ENCODE results near the gene CCDC69. TPM values are rescaled to one million over a fixed set of nuclear protein-coding genes. Genes with fewer than 3 reads are reported as not detected.

The CCDC69 gene
- polyA plus RNA-seq, 2 of the 4 experiments (the other 2 are of a cell fraction), result 2.9 to 3.0 TPM

DNA sequence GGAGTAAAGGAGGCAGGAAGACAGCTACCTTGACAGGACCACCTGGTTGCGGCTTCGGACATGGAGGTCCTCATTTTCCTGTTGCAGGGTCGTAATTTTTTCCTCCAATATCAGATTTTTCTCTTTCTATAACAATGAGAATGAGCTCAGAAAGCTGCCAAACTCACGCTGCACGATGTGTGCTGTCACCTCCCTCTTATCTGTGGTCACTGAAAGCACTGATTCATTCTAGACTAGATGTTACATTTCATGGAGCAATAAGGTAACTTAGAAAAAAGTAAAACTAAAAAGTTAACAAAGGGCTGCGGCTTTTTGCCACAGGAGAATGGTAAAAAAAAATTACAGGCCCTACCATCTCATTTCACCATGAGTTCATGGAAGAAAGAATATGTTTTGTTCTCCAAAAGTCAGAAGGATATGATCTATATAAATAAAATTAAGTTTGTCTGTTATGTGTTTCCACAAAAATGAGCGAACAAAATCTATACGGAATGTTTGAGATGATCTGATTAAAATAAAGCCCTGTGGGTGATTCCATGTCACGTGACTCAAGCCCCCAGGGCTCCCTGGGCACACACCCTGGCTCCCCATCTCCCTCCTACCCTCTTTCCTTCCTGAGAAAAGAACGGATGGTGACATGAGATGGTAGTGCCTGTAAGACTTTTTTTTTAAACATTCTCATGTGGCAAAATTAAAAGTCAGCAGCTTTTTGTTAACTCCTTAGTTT lies 39.4 kb downstream of the CCDC69 start (continued):
- TF ChIP-seq, protein P1, sequence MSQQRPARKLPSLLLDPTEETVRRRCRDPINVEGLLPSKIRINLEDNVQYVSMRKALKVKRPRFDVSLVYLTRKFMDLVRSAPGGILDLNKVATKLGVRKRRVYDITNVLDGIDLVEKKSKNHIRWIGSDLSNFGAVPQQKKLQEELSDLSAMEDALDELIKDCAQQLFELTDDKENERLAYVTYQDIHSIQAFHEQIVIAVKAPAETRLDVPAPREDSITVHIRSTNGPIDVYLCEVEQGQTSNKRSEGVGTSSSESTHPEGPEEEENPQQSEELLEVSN (IDR thresholded peaks at IDR 0.05; ENCODE audit: borderline replicate concordance, low read depth), result no peak
- TF ChIP-seq, protein P2, sequence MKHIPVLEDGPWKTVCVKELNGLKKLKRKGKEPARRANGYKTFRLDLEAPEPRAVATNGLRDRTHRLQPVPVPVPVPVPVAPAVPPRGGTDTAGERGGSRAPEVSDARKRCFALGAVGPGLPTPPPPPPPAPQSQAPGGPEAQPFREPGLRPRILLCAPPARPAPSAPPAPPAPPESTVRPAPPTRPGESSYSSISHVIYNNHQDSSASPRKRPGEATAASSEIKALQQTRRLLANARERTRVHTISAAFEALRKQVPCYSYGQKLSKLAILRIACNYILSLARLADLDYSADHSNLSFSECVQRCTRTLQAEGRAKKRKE (CRISPR knock-in tag; IDR thresholded peaks at IDR 0.05; ENCODE audit: low read depth), result no peak

DNA sequence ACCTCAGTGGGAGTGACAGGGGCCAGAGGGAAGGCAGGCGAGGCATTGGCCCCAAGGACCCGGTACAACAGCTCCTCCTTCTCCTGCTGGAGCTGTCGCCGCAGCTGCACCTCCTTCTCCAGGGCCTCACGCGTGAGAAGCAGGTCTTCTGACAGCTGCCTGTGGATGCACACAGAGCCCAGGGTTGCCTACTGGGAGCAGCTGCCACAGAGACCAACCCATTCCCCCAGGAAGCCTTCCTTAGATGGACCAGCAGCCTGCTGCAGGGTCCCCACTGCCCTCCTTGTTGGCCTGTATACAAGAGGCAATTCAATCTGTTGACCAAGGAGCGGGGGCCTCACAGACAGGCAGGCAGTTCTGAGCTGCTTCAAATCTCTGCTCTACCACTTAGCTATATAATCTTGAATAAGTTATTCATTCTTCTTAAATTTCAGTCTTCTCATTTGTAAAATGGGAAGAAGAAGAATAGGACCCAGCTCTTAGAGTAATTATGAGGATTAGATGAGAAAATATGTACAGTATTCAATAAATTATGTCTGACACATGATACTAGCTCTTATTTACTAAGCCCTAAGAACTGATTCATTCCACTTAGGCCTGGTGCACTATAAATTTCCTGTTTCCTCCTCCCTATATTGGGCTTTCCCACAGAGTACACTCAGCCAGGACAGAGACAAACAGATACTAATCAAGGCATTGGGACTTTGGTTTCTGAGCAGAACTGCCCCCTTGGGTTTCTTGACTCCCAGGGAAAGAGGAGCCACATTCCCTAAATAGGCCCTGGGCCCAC lies 40.2 kb downstream of the CCDC69 start:
- H3K4me2 ChIP-seq, result no peak overlapping the region
- H3K27ac ChIP-seq, result no peak overlapping the region
- POLR2A ChIA-PET, result no interaction called here
- DNase-seq (ENCODE audit: low read depth in 1 of 2, low spot score in 1 of 2) (no peak), FAIRE-seq (no peak), ATAC-seq (no peak)
- no peak overlapping the region for H3K4me3 ChIP-seq
- TF ChIP-seq RNF2 (IDR thresholded peaks at IDR 0.05; ENCODE audit: borderline replicate concordance, low read depth) (no peak), HMGXB4 (CRISPR knock-in tag; IDR thresholded peaks at IDR 0.05; ENCODE audit: borderline replicate concordance) (no peak), CHD4 (IDR thresholded peaks at IDR 0.05; ENCODE audit: borderline replicate concordance) (no peak), CEBPB (IDR thresholded peaks at IDR 0.05) (no peak), RCOR1 (IDR thresholded peaks at IDR 0.05; ENCODE audit: low read depth, low read length) (no peak), PHF8 (IDR thresholded peaks at IDR 0.05; ENCODE audit: borderline replicate concordance, low read depth) (no peak), ZNF302 (CRISPR knock-in tag; IDR thresholded peaks at IDR 0.05) (no peak), FOSL2 (IDR thresholded peaks at IDR 0.05) (no peak), FOSL2 (CRISPR knock-in tag; IDR thresholded peaks at IDR 0.05) (no peak), ZFP36 (IDR thresholded peaks at IDR 0.05; ENCODE audit: borderline replicate concordance, partially characterized antibody) (no peak), POLR2A (IDR thresholded peaks at IDR 0.05; ENCODE audit: low read length) (no peak), TFCP2L1 (CRISPR knock-in tag; IDR thresholded peaks at IDR 0.05) (no peak), GATA3 (IDR thresholded peaks at IDR 0.05; ENCODE audit: borderline replicate concordance) (no peak), RAD21 (conservative IDR thresholded peaks at IDR 0.05 in 1 of 2, IDR thresholded peaks at IDR 0.05 in 1 of 2) (no peak), CBX8 (IDR thresholded peaks at IDR 0.05) (no peak)
- TF ChIP-seq, protein P2 (CRISPR knock-in tag; IDR thresholded peaks at IDR 0.05; ENCODE audit: low read depth), result no peak
- peaks cover under 1% of the 10 kb centered on the region; the same call in 1 of the 3 replicates for H3K9me3 ChIP-seq
- no peaks in the 10 kb centered on the region for H3K4me1 ChIP-seq
- 91% methylated on average over 7 of the region's 7 CpGs for WGBS (ENCODE audit: missing lambda C conversion rate)
- CTCF ChIA-PET, result interaction anchor here (1.1 to 3.7 kb wide), 2 partner anchors 19 to 191 kb away, joined by 3 to 18 read pairs; no protein-coding TSS in a partner anchor

DNA sequence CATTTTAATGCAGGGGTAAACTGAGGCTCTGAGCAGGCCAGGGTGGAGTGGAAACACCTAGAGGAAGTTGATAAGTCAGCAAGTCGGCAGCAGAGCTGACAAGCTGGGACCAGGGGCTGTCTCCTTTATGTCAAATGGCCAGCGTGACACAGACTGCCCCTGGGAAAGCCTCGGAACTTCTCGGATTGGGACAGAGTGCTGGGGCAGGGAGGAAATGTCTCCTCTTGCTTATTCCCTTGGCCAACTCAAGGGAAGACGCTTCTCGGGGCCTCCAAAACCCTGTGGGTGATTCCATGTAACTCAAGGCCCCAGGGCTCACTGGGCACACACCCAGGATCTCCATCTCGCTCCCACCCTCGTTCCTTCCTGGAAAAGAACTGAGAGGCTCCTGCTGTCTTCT lies 40.9 kb downstream of the CCDC69 start:
- DNase-seq (ENCODE audit: low read depth in 1 of 2, low spot score in 1 of 2) (no peak), ATAC-seq (no peak), FAIRE-seq (no peak)
- Histone ChIP-seq H3K4me2 (no peak overlapping the region), H3K4me1 (no peaks in the 10 kb centered on the region), H3K27ac (no peak overlapping the region), H3K9me3 (no peaks in the 10 kb centered on the region), H3K4me3 (no peak overlapping the region)
- WGBS (ENCODE audit: missing lambda C conversion rate), result 61% methylated on average over 8 of the region's 8 CpGs
- ChIA-PET POLR2A (no interaction called here), CTCF (interaction anchor here (1.0 to 3.7 kb wide), 4 partner anchors 10 to 190 kb away, joined by 3 to 18 read pairs (median 4); no protein-coding TSS in a partner anchor)
- TF ChIP-seq POLR2AphosphoS2 (conservative IDR thresholded peaks at IDR 0.05; ENCODE audit: low read length) (no peak), TP53 (CRISPR knock-in tag; IDR thresholded peaks at IDR 0.05) (no peak), HOXA7 (CRISPR knock-in tag; IDR thresholded peaks at IDR 0.05) (no peak), MAX (IDR thresholded peaks at IDR 0.05) (no peak), JUNB (IDR thresholded peaks at IDR 0.05) (no peak)
- TF ChIP-seq, protein P3, sequence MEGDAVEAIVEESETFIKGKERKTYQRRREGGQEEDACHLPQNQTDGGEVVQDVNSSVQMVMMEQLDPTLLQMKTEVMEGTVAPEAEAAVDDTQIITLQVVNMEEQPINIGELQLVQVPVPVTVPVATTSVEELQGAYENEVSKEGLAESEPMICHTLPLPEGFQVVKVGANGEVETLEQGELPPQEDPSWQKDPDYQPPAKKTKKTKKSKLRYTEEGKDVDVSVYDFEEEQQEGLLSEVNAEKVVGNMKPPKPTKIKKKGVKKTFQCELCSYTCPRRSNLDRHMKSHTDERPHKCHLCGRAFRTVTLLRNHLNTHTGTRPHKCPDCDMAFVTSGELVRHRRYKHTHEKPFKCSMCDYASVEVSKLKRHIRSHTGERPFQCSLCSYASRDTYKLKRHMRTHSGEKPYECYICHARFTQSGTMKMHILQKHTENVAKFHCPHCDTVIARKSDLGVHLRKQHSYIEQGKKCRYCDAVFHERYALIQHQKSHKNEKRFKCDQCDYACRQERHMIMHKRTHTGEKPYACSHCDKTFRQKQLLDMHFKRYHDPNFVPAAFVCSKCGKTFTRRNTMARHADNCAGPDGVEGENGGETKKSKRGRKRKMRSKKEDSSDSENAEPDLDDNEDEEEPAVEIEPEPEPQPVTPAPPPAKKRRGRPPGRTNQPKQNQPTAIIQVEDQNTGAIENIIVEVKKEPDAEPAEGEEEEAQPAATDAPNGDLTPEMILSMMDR (IDR thresholded peaks at IDR 0.05), result no peak
